ENCODE data around the gene YARS2. TPM values are rescaled to one million over a fixed set of nuclear protein-coding genes. Genes with fewer than 3 reads are reported as not detected.

The YARS2 gene
- total and polyA plus RNA-seq, 8 donors: 0.58 to 22.6 (median 12.1) TPM

- Histone ChIP-seq H3K36me3 (no peaks in the 10 kb centered on the region), H3K9me3 (no peaks in the 10 kb centered on the region), H3K27ac (no peak overlapping the region), H3K4me3 (no peak overlapping the region), H3K27me3 (no peaks in the 10 kb centered on the region), H3K4me1 (no peaks in the 10 kb centered on the region)
- TF ChIP-seq POLR2AphosphoS5 (IDR thresholded peaks at IDR 0.05) (no peak), POLR2A (IDR thresholded peaks at IDR 0.05) (no peak), CTCF (IDR thresholded peaks at IDR 0.05) (no peak), EP300 (IDR thresholded peaks at IDR 0.05) (no peak)
- WGBS, 5 donors: 82 to 94% (median 92%) methylated on average over 5 of the region's 5 CpGs
- no peak for DNase-seq
- intact Hi-C loops (cut with DNase I; ENCODE audit: low total_unique reads): no loop called here
These were observed 29.9 kb upstream of the YARS2 start for GRCh38 chr12:32785557-32785956.

GRCh38 chr12:32783029-32783428 is 27.3 kb upstream of the YARS2 start:
- intact Hi-C loops (cut with DNase I; ENCODE audit: low total_unique reads): no loop called here
- no peaks in the 10 kb centered on the region for H3K36me3 ChIP-seq
- WGBS, 5 donors: 33 to 67% (median 61%) methylated on average over 3 of the region's 3 CpGs

GRCh38 chr12:32780071-32780470 is 24.4 kb upstream of the YARS2 start:
- no peaks in the 10 kb centered on the region for H3K9me3 ChIP-seq
- peaks cover 0 to 7% (median 0%) of the 10 kb centered on the region in 3 donors for H3K27me3 ChIP-seq
- no peaks in the 10 kb centered on the region for H3K4me1 ChIP-seq
- TF ChIP-seq CTCF (IDR thresholded peaks at IDR 0.05) (no peak), POLR2AphosphoS5 (IDR thresholded peaks at IDR 0.05) (no peak), EP300 (IDR thresholded peaks at IDR 0.05) (no peak), POLR2A (IDR thresholded peaks at IDR 0.05) (no peak)
- DNase-seq: peak in 1 of 2 donors; percentile 18
- H3K36me3 ChIP-seq: no peaks in the 10 kb centered on the region
- no peak overlapping the region for H3K27ac ChIP-seq
- 60 to 75% (median 69%) methylated on average over 1 of the region's 1 CpG for WGBS, 5 donors
- no peak overlapping the region for H3K4me3 ChIP-seq
- intact Hi-C loops (cut with DNase I; ENCODE audit: low total_unique reads): no loop called here

More at GRCh38 chr12:32783029-32783428, 27.3 kb upstream of the YARS2 start:
- H3K27ac ChIP-seq: no peak overlapping the region
- no peak overlapping the region for H3K4me3 ChIP-seq
- no peak for TF ChIP-seq POLR2AphosphoS5 (IDR thresholded peaks at IDR 0.05)
- no peak for DNase-seq
- H3K9me3 ChIP-seq: no peaks in the 10 kb centered on the region
- no peaks in the 10 kb centered on the region for H3K4me1 ChIP-seq
- H3K27me3 ChIP-seq: peaks cover 0 to 3% (median 0%) of the 10 kb centered on the region in 3 donors

- Histone ChIP-seq H3K27ac (no peak overlapping the region), H3K9me3 (no peaks in the 10 kb centered on the region), H3K36me3 (no peaks in the 10 kb centered on the region), H3K27me3 (peaks cover 0 to 14% (median 0%) of the 10 kb centered on the region in 3 donors), H3K4me1 (no peaks in the 10 kb centered on the region), H3K4me3 (no peak overlapping the region)
- no peak for DNase-seq
- TF ChIP-seq EP300 (IDR thresholded peaks at IDR 0.05) (no peak), CTCF (IDR thresholded peaks at IDR 0.05) (no peak), POLR2AphosphoS5 (IDR thresholded peaks at IDR 0.05) (no peak), POLR2A (IDR thresholded peaks at IDR 0.05) (no peak)
- intact Hi-C loops (cut with DNase I; ENCODE audit: low total_unique reads): no loop called here
- 67 to 79% (median 74%) methylated on average over 6 of the region's 6 CpGs for WGBS, 5 donors
These were observed 22.0 kb upstream of the YARS2 start for GRCh38 chr12:32777691-32778175.

GRCh38 chr12:32777159-32777558 is 21.5 kb upstream of the YARS2 start:
- 41 to 57% (median 46%) methylated on average over 5 of the region's 5 CpGs for WGBS, 5 donors
- no peak for DNase-seq
- H3K36me3 ChIP-seq: no peaks in the 10 kb centered on the region

More at GRCh38 chr12:32777159-32777558, 21.5 kb upstream of the YARS2 start:
- Histone ChIP-seq H3K27me3 (peaks cover 0 to 14% (median 0%) of the 10 kb centered on the region in 3 donors), H3K9me3 (no peaks in the 10 kb centered on the region), H3K27ac (no peak overlapping the region), H3K4me1 (no peaks in the 10 kb centered on the region), H3K4me3 (no peak overlapping the region)
- no peak for TF ChIP-seq POLR2A (IDR thresholded peaks at IDR 0.05)
- TF ChIP-seq CTCF (IDR thresholded peaks at IDR 0.05): no peak
- TF ChIP-seq EP300 (IDR thresholded peaks at IDR 0.05): no peak
- no peak for TF ChIP-seq POLR2AphosphoS5 (IDR thresholded peaks at IDR 0.05)
- intact Hi-C loops (cut with DNase I; ENCODE audit: low total_unique reads): no loop called here
